Measurements from ENCODE around the gene FAR2. TPM values are rescaled to one million over a fixed set of nuclear protein-coding genes. Genes with fewer than 3 reads are reported as not detected.

The FAR2 gene
- total and polyA plus RNA-seq, 2 experiments from 2014 or later: 18.7 to 22.6 TPM

- no peak for DNase-seq (ENCODE audit: low spot score)
- H4K20me1 ChIP-seq (replicated peaks; ENCODE audit: insufficient read depth): no peaks in the 10 kb centered on the region
- no peaks in the 10 kb centered on the region for H3K36me3 Mint-ChIP-seq (ENCODE audit: low read depth)
- H3K36me3 ChIP-seq (ENCODE audit: insufficient read depth): no peaks in the 10 kb centered on the region
- H3K27me3 Mint-ChIP-seq (ENCODE audit: insufficient read depth, low read depth, poor library complexity): peaks cover 7% of the 10 kb centered on the region
- H3K27ac ChIP-seq (ENCODE audit: low read depth): no peak overlapping the region
- no peak overlapping the region for H3K4me3 ChIP-seq
- H3K4me1 ChIP-seq (ENCODE audit: insufficient read depth): peaks cover 18% of the 10 kb centered on the region
- H3K4me3 Mint-ChIP-seq: no peak overlapping the region
- H3K27ac Mint-ChIP-seq: no peak overlapping the region
- H3K79me2 ChIP-seq (replicated peaks; ENCODE audit: insufficient read depth): no peaks in the 10 kb centered on the region
- peaks cover 4% of the 10 kb centered on the region; the same call in 2 of the 3 replicates for H3K9me3 Mint-ChIP-seq
- TF ChIP-seq, protein P1, sequence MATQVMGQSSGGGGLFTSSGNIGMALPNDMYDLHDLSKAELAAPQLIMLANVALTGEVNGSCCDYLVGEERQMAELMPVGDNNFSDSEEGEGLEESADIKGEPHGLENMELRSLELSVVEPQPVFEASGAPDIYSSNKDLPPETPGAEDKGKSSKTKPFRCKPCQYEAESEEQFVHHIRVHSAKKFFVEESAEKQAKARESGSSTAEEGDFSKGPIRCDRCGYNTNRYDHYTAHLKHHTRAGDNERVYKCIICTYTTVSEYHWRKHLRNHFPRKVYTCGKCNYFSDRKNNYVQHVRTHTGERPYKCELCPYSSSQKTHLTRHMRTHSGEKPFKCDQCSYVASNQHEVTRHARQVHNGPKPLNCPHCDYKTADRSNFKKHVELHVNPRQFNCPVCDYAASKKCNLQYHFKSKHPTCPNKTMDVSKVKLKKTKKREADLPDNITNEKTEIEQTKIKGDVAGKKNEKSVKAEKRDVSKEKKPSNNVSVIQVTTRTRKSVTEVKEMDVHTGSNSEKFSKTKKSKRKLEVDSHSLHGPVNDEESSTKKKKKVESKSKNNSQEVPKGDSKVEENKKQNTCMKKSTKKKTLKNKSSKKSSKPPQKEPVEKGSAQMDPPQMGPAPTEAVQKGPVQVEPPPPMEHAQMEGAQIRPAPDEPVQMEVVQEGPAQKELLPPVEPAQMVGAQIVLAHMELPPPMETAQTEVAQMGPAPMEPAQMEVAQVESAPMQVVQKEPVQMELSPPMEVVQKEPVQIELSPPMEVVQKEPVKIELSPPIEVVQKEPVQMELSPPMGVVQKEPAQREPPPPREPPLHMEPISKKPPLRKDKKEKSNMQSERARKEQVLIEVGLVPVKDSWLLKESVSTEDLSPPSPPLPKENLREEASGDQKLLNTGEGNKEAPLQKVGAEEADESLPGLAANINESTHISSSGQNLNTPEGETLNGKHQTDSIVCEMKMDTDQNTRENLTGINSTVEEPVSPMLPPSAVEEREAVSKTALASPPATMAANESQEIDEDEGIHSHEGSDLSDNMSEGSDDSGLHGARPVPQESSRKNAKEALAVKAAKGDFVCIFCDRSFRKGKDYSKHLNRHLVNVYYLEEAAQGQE (IDR thresholded peaks at IDR 0.05; ENCODE audit: unreplicated experiment): no peak
- TF ChIP-seq ETS1 (IDR thresholded peaks at IDR 0.05) (no peak), EZH2 (IDR thresholded peaks at IDR 0.05; ENCODE audit: low read depth, unreplicated experiment) (no peak), NANOG (IDR thresholded peaks at IDR 0.05; ENCODE audit: borderline replicate concordance) (no peak), POLR2AphosphoS5 (IDR thresholded peaks at IDR 0.05; ENCODE audit: low read depth) (no peak), CTCF (conservative IDR thresholded peaks at IDR 0.05; ENCODE audit: low read depth in 2 of 2) (no peak), EZH2phosphoT487 (IDR thresholded peaks at IDR 0.05; ENCODE audit: unreplicated experiment) (no peak), JUNB (IDR thresholded peaks at IDR 0.05; ENCODE audit: unreplicated experiment) (no peak), ZNF331 (CRISPR knock-in tag; IDR thresholded peaks at IDR 0.05; ENCODE audit: low read depth) (no peak), STAT1 (IDR thresholded peaks at IDR 0.05; ENCODE audit: unreplicated experiment) (no peak), ZNF114 (CRISPR knock-in tag; IDR thresholded peaks at IDR 0.05) (no peak), CREB1 (CRISPR knock-in tag; IDR thresholded peaks at IDR 0.05; ENCODE audit: low read depth) (no peak)
- TF ChIP-seq, protein P2, sequence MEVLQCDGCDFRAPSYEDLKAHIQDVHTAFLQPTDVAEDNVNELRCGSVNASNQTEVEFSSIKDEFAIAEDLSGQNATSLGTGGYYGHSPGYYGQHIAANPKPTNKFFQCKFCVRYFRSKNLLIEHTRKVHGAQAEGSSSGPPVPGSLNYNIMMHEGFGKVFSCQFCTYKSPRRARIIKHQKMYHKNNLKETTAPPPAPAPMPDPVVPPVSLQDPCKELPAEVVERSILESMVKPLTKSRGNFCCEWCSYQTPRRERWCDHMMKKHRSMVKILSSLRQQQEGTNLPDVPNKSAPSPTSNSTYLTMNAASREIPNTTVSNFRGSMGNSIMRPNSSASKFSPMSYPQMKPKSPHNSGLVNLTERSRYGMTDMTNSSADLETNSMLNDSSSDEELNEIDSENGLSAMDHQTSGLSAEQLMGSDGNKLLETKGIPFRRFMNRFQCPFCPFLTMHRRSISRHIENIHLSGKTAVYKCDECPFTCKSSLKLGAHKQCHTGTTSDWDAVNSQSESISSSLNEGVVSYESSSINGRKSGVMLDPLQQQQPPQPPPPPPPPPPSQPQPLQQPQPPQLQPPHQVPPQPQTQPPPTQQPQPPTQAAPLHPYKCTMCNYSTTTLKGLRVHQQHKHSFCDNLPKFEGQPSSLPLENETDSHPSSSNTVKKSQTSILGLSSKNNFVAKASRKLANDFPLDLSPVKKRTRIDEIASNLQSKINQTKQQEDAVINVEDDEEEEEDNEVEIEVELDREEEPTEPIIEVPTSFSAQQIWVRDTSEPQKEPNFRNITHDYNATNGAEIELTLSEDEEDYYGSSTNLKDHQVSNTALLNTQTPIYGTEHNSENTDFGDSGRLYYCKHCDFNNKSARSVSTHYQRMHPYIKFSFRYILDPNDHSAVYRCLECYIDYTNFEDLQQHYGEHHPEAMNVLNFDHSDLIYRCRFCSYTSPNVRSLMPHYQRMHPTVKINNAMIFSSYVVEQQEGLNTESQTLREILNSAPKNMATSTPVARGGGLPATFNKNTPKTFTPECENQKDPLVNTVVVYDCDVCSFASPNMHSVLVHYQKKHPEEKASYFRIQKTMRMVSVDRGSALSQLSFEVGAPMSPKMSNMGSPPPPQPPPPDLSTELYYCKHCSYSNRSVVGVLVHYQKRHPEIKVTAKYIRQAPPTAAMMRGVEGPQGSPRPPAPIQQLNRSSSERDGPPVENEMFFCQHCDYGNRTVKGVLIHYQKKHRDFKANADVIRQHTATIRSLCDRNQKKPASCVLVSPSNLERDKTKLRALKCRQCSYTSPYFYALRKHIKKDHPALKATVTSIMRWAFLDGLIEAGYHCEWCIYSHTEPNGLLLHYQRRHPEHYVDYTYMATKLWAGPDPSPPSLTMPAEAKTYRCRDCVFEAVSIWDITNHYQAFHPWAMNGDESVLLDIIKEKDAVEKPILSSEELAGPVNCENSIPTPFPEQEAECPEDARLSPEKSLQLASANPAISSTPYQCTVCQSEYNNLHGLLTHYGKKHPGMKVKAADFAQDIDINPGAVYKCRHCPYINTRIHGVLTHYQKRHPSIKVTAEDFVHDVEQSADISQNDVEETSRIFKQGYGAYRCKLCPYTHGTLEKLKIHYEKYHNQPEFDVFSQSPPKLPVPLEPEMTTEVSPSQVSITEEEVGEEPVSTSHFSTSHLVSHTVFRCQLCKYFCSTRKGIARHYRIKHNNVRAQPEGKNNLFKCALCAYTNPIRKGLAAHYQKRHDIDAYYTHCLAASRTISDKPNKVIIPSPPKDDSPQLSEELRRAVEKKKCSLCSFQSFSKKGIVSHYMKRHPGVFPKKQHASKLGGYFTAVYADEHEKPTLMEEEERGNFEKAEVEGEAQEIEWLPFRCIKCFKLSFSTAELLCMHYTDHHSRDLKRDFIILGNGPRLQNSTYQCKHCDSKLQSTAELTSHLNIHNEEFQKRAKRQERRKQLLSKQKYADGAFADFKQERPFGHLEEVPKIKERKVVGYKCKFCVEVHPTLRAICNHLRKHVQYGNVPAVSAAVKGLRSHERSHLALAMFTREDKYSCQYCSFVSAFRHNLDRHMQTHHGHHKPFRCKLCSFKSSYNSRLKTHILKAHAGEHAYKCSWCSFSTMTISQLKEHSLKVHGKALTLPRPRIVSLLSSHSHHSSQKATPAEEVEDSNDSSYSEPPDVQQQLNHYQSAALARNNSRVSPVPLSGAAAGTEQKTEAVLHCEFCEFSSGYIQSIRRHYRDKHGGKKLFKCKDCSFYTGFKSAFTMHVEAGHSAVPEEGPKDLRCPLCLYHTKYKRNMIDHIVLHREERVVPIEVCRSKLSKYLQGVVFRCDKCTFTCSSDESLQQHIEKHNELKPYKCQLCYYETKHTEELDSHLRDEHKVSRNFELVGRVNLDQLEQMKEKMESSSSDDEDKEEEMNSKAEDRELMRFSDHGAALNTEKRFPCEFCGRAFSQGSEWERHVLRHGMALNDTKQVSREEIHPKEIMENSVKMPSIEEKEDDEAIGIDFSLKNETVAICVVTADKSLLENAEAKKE (CRISPR knock-in tag; IDR thresholded peaks at IDR 0.05): no peak
- no peaks in the 10 kb centered on the region for H3K9me2 ChIP-seq (ENCODE audit: insufficient read depth)
- H3K4me2 ChIP-seq: no peak overlapping the region
- H3F3A ChIP-seq (replicated peaks; ENCODE audit: low read depth): no peaks in the 10 kb centered on the region
- peaks cover 44% of the 10 kb centered on the region for H3K4me1 Mint-ChIP-seq
- ATAC-seq: no peak
- H2AFZ ChIP-seq: no peak overlapping the region
- H3K27me3 ChIP-seq (ENCODE audit: insufficient read depth): no peaks in the 10 kb centered on the region
These were observed 95.2 kb downstream of the FAR2 start for GRCh38 chr12:29244159-29244765.

All from GM23338 (cell line).